ENCODE measurements around the gene PTPN18.

PTPN18 gene

GRCh38 chr2:130372055-130372832 lies 16.4 kb downstream of the PTPN18 start:
- peak; percentile 91 for DNase-seq (ENCODE audit: extremely low spot score)
- TF ChIP-seq BHLHE40 (IDR thresholded peaks at IDR 0.05; ENCODE audit: borderline replicate concordance) (no peak), L3MBTL2 (conservative IDR thresholded peaks at IDR 0.05) (peak; percentile 63; the same call in 1 of the 2 replicates), FOXM1 (IDR thresholded peaks at IDR 0.05; ENCODE audit: borderline replicate concordance) (no peak), CTBP1 (IDR thresholded peaks at IDR 0.05; ENCODE audit: borderline replicate concordance) (no peak), PKNOX1 (IDR thresholded peaks at IDR 0.05) (no peak), SUZ12 (IDR thresholded peaks at IDR 0.05) (no peak), ELF4 (IDR thresholded peaks at IDR 0.05) (peak; percentile 31; the same call in 1 of the 2 replicates), FOXK2 (IDR thresholded peaks at IDR 0.05) (no peak), FOXA1 (IDR thresholded peaks at IDR 0.05) (no peak), ARNT (IDR thresholded peaks at IDR 0.05) (0 out of 2 replicates have a peak, but pooled peaks have one; percentile 21), ZNF384 (IDR thresholded peaks at IDR 0.05) (no peak), NFRKB (IDR thresholded peaks at IDR 0.05) (no peak), LEF1 (IDR thresholded peaks at IDR 0.05; ENCODE audit: borderline replicate concordance) (no peak), TARDBP (IDR thresholded peaks at IDR 0.05) (no peak), HDGF (IDR thresholded peaks at IDR 0.05; ENCODE audit: borderline replicate concordance) (no peak), SP1 (IDR thresholded peaks at IDR 0.05) (no peak)
- POLR2A ChIA-PET = interaction anchor here (0.7 to 1.8 kb wide), 3 partner anchors 29 to 191 kb away, joined by 3 to 11 read pairs (median 4); partner anchors contain the start of genes IMP4 and SMPD4
- CTCF ChIA-PET = interaction anchor here (0.6 to 1.5 kb wide), 3 partner anchors 17 to 357 kb away, joined by 3 to 8 read pairs (median 3); partner anchors contain the start of gene GPR148

- TF ChIP-seq TARDBP (IDR thresholded peaks at IDR 0.05) (no peak), FOXK2 (IDR thresholded peaks at IDR 0.05) (no peak), BHLHE40 (IDR thresholded peaks at IDR 0.05; ENCODE audit: borderline replicate concordance) (no peak), CTBP1 (IDR thresholded peaks at IDR 0.05; ENCODE audit: borderline replicate concordance) (no peak), PKNOX1 (IDR thresholded peaks at IDR 0.05) (no peak), NFRKB (IDR thresholded peaks at IDR 0.05) (no peak), L3MBTL2 (conservative IDR thresholded peaks at IDR 0.05) (no peak), LEF1 (IDR thresholded peaks at IDR 0.05; ENCODE audit: borderline replicate concordance) (no peak), FOXA1 (IDR thresholded peaks at IDR 0.05) (no peak), FOXM1 (IDR thresholded peaks at IDR 0.05; ENCODE audit: borderline replicate concordance) (no peak), ZNF384 (IDR thresholded peaks at IDR 0.05) (no peak), ELF4 (IDR thresholded peaks at IDR 0.05) (no peak), ARNT (IDR thresholded peaks at IDR 0.05) (no peak), SP1 (IDR thresholded peaks at IDR 0.05) (no peak), HDGF (IDR thresholded peaks at IDR 0.05; ENCODE audit: borderline replicate concordance) (no peak), SUZ12 (IDR thresholded peaks at IDR 0.05) (no peak)
- ChIA-PET POLR2A (interaction anchor here (0.7 to 1.8 kb wide), 4 partner anchors 18 to 192 kb away, joined by 3 to 11 read pairs (median 5); partner anchors contain the start of genes IMP4 and SMPD4), CTCF (interaction anchor here (0.6 to 1.5 kb wide), 3 partner anchors 16 to 356 kb away, joined by 3 to 8 read pairs (median 3); partner anchors contain the start of gene GPR148)
- DNase-seq (ENCODE audit: extremely low spot score) = no peak
Measured at GRCh38 chr2:130372833-130373807, 17.3 kb downstream of the PTPN18 start.

- CTCF ChIA-PET = interaction anchor here (1.3 to 1.5 kb wide), 2 partner anchors 16 to 32 kb away, joined by 3 to 8 read pairs; a partner anchor contains a TSS
- DNase-seq (ENCODE audit: extremely low spot score) = no peak
- TF ChIP-seq ELF4 (IDR thresholded peaks at IDR 0.05) = no peak
- TF ChIP-seq LEF1 (IDR thresholded peaks at IDR 0.05; ENCODE audit: borderline replicate concordance) = no peak
- no peak for TF ChIP-seq FOXA1 (IDR thresholded peaks at IDR 0.05)
- TF ChIP-seq NFRKB (IDR thresholded peaks at IDR 0.05) = no peak
- TF ChIP-seq FOXK2 (IDR thresholded peaks at IDR 0.05) = no peak
- TF ChIP-seq L3MBTL2 (conservative IDR thresholded peaks at IDR 0.05) = no peak
- POLR2A ChIA-PET = interaction anchor here (1.5 to 1.8 kb wide), 3 partner anchors 17 to 37 kb away, joined by 4 to 11 read pairs (median 6); partner anchors contain the start of gene IMP4
Measured at GRCh38 chr2:130373808-130374365, 18.0 kb downstream of the PTPN18 start.

- ChIA-PET POLR2A (interaction anchor here (1.7 to 1.8 kb wide), 2 partner anchors 16 to 33 kb away, joined by 5 to 6 read pairs; partner anchors contain the start of gene IMP4), CTCF (no interaction called here)
- DNase-seq (ENCODE audit: extremely low spot score) = no peak
- TF ChIP-seq ELF4 (IDR thresholded peaks at IDR 0.05) = no peak
- TF ChIP-seq TARDBP (IDR thresholded peaks at IDR 0.05) = no peak
- no peak for TF ChIP-seq BHLHE40 (IDR thresholded peaks at IDR 0.05; ENCODE audit: borderline replicate concordance)
- no peak for TF ChIP-seq FOXA1 (IDR thresholded peaks at IDR 0.05)
- no peak for TF ChIP-seq FOXK2 (IDR thresholded peaks at IDR 0.05)
- TF ChIP-seq SUZ12 (IDR thresholded peaks at IDR 0.05) = no peak
- TF ChIP-seq HDGF (IDR thresholded peaks at IDR 0.05; ENCODE audit: borderline replicate concordance) = no peak
- no peak for TF ChIP-seq ARNT (IDR thresholded peaks at IDR 0.05)
- TF ChIP-seq LEF1 (IDR thresholded peaks at IDR 0.05; ENCODE audit: borderline replicate concordance) = no peak
- TF ChIP-seq PKNOX1 (IDR thresholded peaks at IDR 0.05) = no peak
Measured at GRCh38 chr2:130374587-130375290, 18.9 kb downstream of the PTPN18 start.

Measured in HEK293T (cell line).